Chondrocyte (in vitro differentiated cells): ENCODE measurements around the gene TRAPPC5. TPM values are rescaled to one million over a fixed set of nuclear protein-coding genes. Genes with fewer than 3 reads are reported as not detected.

Experiments
- DNase-seq: peaks from one replicate; pipeline ENCODE4 v3.0.0; 2021; ENCODE audit warnings: mixed read lengths, low spot score
- H3K27ac Mint-ChIP-seq: one replicate; pipeline ENCODE4 v1.8.0; 2021; ENCODE audit warnings: mild to moderate bottlenecking, moderate library complexity, mixed read lengths; ENCODE audit not compliant: unreplicated experiment
- H3K27me3 Mint-ChIP-seq: 2 replicates; pipeline ENCODE4 v1.8.0; 2021; ENCODE audit warnings: low read depth, mixed read lengths
- H3K36me3 Mint-ChIP-seq: 2 replicates; pipeline ENCODE4 v1.8.0; 2021; ENCODE audit warnings: low read depth, mixed read lengths
- H3K4me1 Mint-ChIP-seq: 2 replicates; pipeline ENCODE4 v1.8.0; 2021; ENCODE audit warnings: low read depth, mild to moderate bottlenecking, mixed read lengths
- H3K4me3 Mint-ChIP-seq: one replicate; pipeline ENCODE4 v1.8.0; 2021; ENCODE audit warnings: mild to moderate bottlenecking, moderate library complexity, mixed read lengths; ENCODE audit not compliant: unreplicated experiment
- H3K9me3 Mint-ChIP-seq: 2 replicates; pipeline ENCODE4 v1.8.0; 2021; ENCODE audit warnings: low read depth, mixed read lengths
- CTCF ChIP-seq: fragments of 200-600 bp; sonication (generic); IDR thresholded peaks from 2 replicates; pipeline ENCODE4 v1.5.0; 2021; ENCODE audit warnings: antibody characterized with exemption, mild to moderate bottlenecking, moderate library complexity
- total RNA-seq: library from RNA; stranded (reverse); gene quantifications from 3 replicates; pipeline ENCODE4 v1.2.1, GENCODE V29; 2021

Gene TRAPPC5
- total RNA-seq, 1 donor from 2014 or later: 94.3 TPM

- H3K4me1 Mint-ChIP-seq: no peaks in the 10 kb centered on the region
- no peak for TF ChIP-seq CTCF
- H3K27ac Mint-ChIP-seq: no peak overlapping the region
- H3K4me3 Mint-ChIP-seq: no peak overlapping the region
- no peak for DNase-seq
- H3K36me3 Mint-ChIP-seq: no peaks in the 10 kb centered on the region
- peaks cover 18% of the 10 kb centered on the region for H3K27me3 Mint-ChIP-seq
- peaks cover 7% of the 10 kb centered on the region for H3K9me3 Mint-ChIP-seq
Observed at GRCh38 chr19:7720351-7720750, 39.7 kb downstream of the TRAPPC5 start.

DNA sequence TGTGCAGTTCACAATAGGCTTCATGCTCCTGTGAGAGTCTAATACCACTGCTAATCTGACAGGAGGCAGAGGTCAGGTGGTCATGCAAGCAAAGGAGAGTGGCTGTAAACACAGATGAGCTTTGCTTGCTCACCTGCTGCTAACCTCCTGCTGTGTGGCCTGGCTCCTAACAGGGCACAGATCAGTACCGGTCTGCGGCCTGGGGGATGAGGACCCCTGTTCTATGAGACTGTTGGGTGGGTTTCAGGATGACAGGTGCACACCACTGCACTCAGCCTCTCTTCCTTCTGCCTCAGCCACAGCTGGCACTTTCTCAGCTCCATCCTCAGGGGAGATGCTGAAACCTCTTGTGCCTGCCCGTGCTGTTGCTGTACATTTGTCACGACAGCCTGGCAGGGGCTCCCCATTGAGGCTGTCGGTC, 41.6 kb downstream of the TRAPPC5 start:
- DNase-seq: no peak
- TF ChIP-seq CTCF: no peak
- no peak overlapping the region for H3K27ac Mint-ChIP-seq
- H3K4me1 Mint-ChIP-seq: no peaks in the 10 kb centered on the region
- peaks cover 23% of the 10 kb centered on the region for H3K27me3 Mint-ChIP-seq
- no peaks in the 10 kb centered on the region for H3K9me3 Mint-ChIP-seq
- H3K36me3 Mint-ChIP-seq: no peaks in the 10 kb centered on the region
- no peak overlapping the region for H3K4me3 Mint-ChIP-seq

- H3K9me3 Mint-ChIP-seq: no peaks in the 10 kb centered on the region
- TF ChIP-seq CTCF: no peak
- DNase-seq: no peak
- H3K36me3 Mint-ChIP-seq: no peaks in the 10 kb centered on the region
- H3K27me3 Mint-ChIP-seq: peaks cover 48% of the 10 kb centered on the region
- no peak overlapping the region for H3K27ac Mint-ChIP-seq
- H3K4me1 Mint-ChIP-seq: no peaks in the 10 kb centered on the region
- H3K4me3 Mint-ChIP-seq: no peak overlapping the region
Observed at GRCh38 chr19:7725791-7726190, 45.2 kb downstream of the TRAPPC5 start.

- Mint-ChIP-seq H3K36me3 (no peaks in the 10 kb centered on the region), H3K27ac (no peak overlapping the region), H3K4me1 (no peaks in the 10 kb centered on the region), H3K4me3 (no peak overlapping the region), H3K9me3 (no peaks in the 10 kb centered on the region), H3K27me3 (peaks cover 48% of the 10 kb centered on the region)
- no peak for DNase-seq
- TF ChIP-seq CTCF: no peak
Observed at GRCh38 chr19:7729211-7729610, 48.6 kb downstream of the TRAPPC5 start.

DNA sequence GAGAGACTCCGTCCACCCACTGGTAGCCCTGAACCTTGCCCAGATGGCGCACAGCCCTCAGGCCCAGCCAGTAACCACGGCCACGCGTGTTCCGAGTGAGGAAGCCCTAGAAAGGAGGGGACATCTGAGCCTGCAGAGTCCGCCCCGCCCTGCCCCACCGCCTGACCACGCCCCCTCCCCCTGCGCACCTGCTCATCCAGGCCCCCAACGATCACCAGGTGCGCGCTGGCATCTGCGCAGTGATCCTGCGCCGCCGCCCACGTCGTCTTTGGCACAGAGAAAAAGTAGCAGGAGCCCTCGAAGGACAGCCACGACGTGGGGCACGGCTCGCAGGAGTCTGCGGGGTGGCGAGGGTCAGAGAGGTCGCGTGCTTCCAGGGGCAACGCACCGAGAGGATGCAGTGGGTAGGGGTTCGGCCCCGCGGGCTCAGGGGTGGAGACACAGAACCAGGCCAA, 49.2 kb downstream of the TRAPPC5 start:
- H3K36me3 Mint-ChIP-seq: no peaks in the 10 kb centered on the region
- no peak overlapping the region for H3K4me3 Mint-ChIP-seq
- peaks cover 48% of the 10 kb centered on the region for H3K27me3 Mint-ChIP-seq
- H3K9me3 Mint-ChIP-seq: no peaks in the 10 kb centered on the region
- no peak for DNase-seq
- no peak for TF ChIP-seq CTCF
- H3K4me1 Mint-ChIP-seq: no peaks in the 10 kb centered on the region
- no peak overlapping the region for H3K27ac Mint-ChIP-seq
